Caki2 (cell line): ENCODE data around the gene NT5C1A. TPM values are rescaled to one million over a fixed set of nuclear protein-coding genes. Genes with fewer than 3 reads are reported as not detected.

ENCODE experiments used
- DNase-seq: peaks from one replicate; pipeline ENCODE4 v3.0.0-alpha.2; 2015; ENCODE audit warnings: low read depth
- in situ Hi-C: cut with HindIII; loops from 2 replicates; pipeline ENCODE4 v1.10.0; 2016; ENCODE audit warnings: low sequenced_read_pairs, low pct_unique_long_range_greater_than_20kb, mixed read lengths
- total RNA-seq: library from RNA; depleted of rRNA; stranded (reverse); fragments of >200 nt; shearing (Covaris generic); gene quantifications from 2 replicates; pipeline ENCODE4 v1.2.3, GENCODE V29; 2014; ENCODE audit warnings: low replicate concordance

The NT5C1A gene
- total RNA-seq, 1 experiment from 2014 or later: not detected

- DNase-seq: no peak
- in situ Hi-C loops: no loop called here
Observed at GRCh38 chr1:39648496-39648895, 23.4 kb downstream of the NT5C1A start.

DNA sequence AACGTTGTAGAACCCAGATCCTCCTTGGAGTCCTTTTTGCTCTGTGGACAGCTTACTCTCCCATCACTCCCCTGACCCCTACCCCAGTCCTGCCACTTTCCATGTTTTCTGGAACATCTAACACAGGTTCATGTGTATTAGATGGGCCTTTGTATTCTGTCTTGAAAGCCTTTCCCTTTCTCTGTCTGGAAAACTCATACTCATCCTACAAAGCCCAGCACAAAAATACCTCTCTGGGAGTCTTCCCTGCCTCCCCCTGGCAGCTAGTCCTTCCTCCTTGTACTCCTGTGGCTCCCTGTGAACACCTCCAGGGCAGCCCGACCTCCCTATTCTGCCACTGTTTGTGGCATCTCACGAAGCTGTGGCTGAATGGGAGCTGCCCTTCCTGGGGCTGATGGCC, 24.7 kb downstream of the NT5C1A start:
- no peak for DNase-seq
- in situ Hi-C loops: no loop called here

- in situ Hi-C loops: no loop called here
- DNase-seq: peak; percentile 3
Observed at GRCh38 chr1:39646232-39647081, 25.4 kb downstream of the NT5C1A start.

DNA sequence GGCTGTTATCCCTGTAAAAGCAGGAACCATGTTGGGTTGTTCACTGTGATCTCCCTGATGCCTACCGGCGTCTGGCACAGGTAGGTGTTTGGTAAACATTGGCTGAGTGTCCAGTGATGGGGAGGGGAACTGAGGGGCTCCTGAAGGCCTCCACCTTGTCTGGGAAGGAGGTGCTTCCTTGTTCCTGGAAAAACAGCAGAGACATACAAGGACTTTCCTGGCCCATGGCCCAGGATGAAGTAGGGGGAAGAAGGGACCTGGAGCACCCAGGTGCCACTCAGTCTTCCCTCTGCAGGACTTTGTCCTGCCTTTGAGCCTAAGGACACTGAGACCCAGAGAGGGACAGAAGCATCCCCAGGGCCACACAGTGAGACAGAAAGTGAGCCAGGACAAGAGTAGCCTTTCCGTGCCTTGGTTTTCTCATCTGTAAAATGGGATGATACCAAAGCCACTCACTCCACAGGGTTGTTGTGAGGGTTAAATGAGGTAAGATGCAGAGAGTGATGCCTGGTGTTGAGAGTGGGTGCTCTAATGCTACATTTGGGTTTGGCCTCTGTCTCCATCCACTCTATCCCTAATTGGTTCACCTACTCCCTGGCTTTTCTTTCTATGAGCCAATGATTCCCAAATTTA, 26.4 kb downstream of the NT5C1A start:
- in situ Hi-C loops: no loop called here
- DNase-seq: no peak

GRCh38 chr1:39643705-39644104, 28.2 kb downstream of the NT5C1A start:
- no peak for DNase-seq
- in situ Hi-C loops: no loop called here

DNA sequence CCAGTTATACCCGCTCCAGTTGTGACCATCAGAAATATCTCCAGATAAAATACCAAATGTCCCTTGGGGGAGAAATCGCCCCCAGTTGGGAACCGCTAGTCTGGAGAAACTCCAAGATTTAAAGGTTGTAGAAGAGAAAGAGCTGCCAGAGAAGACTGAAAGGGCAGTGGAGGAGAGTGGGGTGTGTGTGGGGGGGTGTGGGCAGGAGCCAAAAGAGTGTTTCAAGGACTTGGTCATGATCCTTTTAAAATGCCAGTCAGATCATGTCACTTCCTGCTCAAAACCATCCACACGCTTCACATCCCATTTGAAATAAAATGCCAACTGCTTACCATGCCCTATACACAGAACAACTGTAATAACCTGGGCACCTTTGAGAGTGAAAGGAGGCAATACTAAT, 29.1 kb downstream of the NT5C1A start:
- no peak for DNase-seq
- in situ Hi-C loops: no loop called here

DNA sequence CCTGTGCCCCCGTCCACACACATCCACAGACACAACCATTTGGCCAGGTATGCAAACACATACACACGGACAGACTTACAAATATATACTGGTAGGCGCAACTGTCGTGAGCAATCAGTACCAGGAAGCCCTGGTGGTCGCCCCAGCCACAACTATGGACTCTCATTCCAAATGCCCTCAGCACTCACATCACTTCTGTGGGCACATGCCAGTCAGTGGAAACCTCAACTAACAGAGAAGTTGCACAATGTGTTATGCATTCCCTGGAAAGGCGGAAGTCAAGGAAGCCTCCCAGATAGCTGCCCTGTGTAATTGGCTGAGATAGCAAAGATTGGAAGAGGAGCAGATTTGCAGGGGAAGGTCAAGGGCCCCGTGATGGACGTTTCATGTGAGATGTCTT, 31.0 kb downstream of the NT5C1A start:
- no peak for DNase-seq
- in situ Hi-C loops: no loop called here

DNA sequence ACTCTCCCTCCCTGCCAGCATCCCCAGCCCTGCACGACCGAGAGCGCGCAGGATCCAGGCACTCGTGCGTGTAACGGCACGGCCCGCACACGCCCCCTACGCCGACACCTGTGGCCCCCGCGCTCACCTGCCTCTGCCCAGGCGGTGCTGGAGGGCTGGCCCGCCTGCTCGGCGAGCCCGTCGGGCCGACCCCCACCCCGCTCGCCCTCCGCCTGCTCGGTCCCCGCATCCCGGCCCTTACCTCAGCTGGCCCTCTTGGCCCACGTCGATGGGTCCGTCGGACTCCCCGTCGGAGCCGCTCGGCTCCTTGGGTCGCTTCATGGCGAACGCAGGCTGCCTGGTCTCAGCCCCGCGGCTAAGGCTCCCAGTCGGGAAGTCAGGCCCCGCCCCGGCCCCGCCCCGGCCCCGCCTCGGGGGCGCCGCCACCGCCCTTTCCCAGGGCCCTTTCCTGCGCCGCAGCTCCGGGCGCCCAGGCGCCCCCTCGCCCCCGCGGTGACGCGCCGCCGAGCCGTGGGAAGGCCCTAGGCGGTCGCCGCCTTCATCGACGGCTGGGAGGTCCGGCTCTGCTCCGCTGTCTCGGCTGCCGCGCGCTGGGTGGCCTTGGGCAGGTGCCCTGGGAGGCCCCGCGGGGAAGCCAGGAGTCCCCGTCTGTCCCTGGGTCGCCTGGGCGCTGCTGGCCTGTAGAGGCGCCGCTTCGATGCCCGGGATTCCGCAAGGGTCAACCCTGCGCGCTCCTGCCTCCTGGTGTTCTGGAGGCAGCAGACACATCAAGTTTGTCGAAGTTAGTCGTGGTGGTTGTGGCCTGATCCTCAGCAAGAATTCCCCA, 32.4 kb downstream of the NT5C1A start, which contains the start of gene HEYL:
TSS of gene HEYL (minus strand) at position 339 of the 826 bp plus-strand sequence. CDS start at position 321, 18 bp downstream.
- in situ Hi-C loops: no loop called here
- DNase-seq: peak; percentile 82

GRCh38 chr1:39638965-39639304, 33.0 kb downstream of the NT5C1A start:
- in situ Hi-C loops: no loop called here
- DNase-seq: no peak

DNA sequence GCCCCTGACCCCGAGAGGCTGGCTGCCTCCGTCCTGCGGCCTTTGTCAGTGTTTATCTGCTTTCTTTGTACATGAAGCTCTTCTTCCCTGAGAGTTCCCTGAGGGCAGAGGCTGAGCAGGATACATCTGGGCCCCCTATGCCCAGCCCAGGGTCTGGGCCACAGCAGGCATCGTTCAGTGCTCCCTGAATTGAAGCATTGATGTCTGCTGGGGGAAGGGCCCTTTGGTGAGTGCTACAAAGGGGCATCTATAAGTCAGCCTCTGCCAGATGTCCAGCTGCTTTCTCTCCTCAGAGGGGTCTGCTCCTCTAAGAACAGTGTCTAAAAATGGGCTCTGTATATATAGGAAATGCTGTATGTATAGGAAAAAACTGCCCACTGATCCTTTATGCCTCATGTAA, 34.5 kb downstream of the NT5C1A start:
- DNase-seq: no peak
- in situ Hi-C loops: no loop called here

DNA sequence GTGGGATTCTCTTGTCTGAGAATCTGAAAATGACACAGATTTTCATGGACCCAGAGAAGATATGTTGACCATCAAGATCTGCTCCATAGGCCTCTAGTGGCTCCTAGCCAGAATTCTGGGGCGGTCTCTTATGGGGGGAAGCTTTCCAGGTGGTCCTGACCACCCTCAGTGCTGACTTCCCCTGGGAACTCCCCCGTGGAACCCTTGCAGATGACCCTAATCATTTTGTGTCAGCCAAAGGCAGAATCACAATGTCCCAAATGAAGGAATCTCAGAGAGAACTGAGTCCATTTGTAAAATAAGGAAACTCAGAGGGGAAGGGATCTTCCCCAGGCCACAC, 36.1 kb downstream of the NT5C1A start:
- in situ Hi-C loops: no loop called here
- no peak for DNase-seq

- in situ Hi-C loops: no loop called here
- no peak for DNase-seq
Observed at GRCh38 chr1:39635205-39635870, 36.6 kb downstream of the NT5C1A start.

DNA sequence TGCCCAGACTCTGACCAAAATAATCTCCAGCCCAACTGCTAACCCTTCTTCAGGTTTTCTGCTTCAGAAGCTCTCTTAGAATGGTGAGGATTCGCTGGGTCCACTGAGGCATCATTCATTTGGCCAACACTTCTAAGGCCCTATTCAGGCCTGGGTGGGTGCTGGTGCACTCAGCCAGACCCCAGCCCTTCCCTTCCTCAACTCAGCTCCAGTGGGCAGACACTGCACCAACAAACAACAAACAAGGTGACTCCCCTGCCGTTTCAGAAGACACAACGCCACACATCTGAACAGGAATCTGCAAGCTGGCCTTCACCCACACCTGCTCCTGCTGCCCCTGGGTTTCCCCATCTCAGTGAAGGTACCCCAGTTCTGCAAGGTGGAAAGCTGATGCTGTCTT, 38.5 kb downstream of the NT5C1A start:
- in situ Hi-C loops: no loop called here
- DNase-seq: no peak

GRCh38 chr1:39632682-39633417, 39.1 kb downstream of the NT5C1A start:
- in situ Hi-C loops: no loop called here
- no peak for DNase-seq

GRCh38 chr1:39632323-39632681, 39.6 kb downstream of the NT5C1A start:
- in situ Hi-C loops: no loop called here

DNA sequence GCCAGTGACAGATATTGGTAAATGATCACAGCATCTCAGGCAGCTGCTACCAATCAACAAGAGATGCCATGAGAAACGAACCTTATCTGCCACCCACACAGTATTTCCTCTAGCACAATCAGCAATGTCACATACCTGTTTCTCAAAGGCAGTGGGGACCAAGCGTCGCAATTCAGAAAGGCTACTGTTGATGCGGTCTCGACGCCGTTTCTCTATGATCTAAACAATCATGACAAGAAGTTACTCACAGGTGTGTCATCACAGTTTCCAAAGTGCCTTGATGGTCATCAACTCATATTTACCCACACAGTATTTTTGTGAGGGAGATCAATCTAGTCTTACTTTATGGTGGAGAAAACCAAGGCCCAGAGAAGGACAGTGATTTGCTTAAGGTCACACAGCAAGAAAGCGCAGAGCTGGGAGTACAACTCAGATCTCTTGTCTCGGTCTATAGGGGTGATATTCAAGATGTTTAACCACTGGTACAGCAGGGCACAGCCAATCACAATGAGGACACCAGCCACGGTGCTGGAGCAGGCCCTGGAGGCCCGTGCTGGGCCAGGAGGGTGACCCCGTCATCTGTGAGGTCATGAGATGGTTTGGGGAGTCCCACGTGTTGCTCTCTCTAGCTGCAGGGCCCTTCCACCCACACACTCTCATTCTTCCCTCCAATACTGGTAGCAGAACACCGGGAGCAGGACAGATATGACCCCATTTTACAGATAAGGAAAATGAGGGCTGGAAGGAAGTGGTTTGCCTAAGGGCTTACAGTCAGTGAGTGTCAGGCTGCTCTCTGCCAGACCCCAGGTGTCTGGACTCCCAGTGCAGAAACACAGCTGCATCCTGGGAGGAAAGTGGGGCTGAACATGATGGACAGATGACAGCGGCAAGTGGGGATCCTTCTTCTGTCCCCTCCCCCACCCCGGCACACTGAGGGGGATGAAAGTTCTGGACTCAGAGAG, 40.3 kb downstream of the NT5C1A start:
- DNase-seq: no peak
- in situ Hi-C loops: no loop called here

More at GRCh38 chr1:39632323-39632681, 39.6 kb downstream of the NT5C1A start:
- DNase-seq: no peak

- DNase-seq: no peak
- in situ Hi-C loops: no loop called here
Observed at GRCh38 chr1:39628807-39629350, 43.0 kb downstream of the NT5C1A start.
